ENCODE data around the gene SYNPO2.

The SYNPO2 gene

DNA sequence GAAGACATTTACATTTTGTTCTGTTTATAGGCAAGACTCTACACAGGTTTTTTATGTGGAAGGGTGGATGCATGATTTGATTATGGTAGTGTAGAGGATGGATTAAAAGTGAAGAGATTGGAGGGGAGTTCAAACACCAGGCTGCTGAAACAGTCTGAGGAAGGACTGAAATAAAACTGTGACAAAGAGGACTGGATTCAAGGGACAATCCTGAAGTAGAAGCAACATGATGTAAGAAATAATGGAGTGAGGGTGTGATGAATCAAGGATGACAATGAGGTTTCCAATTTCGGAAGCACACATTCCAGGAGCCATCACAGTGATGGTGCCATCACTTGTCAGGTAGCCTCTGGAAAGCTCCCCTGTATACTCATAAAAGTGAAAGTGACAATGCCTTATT lies 103.5 kb downstream of the SYNPO2 start:
- no peak for TF ChIP-seq EZH2 (IDR thresholded peaks at IDR 0.05; ENCODE audit: borderline replicate concordance, low read depth, low read length, severe bottlenecking)
- TF ChIP-seq CTCF (IDR thresholded peaks at IDR 0.05; ENCODE audit: borderline replicate concordance, extremely low read depth, low read length, poor library complexity, severe bottlenecking): no peak
- H3K4me3 ChIP-seq (ENCODE audit: low read depth in 1 of 2, low read length in 2 of 2): no peak overlapping the region
- no peaks in the 10 kb centered on the region for H3K9me3 ChIP-seq (ENCODE audit: insufficient read depth, low read length, severe bottlenecking)
- H3K9ac ChIP-seq (ENCODE audit: low read depth, low read length): no peak overlapping the region
- no peaks in the 10 kb centered on the region for H3K27me3 ChIP-seq (ENCODE audit: insufficient read depth, low read length, poor library complexity)
- H3K4me1 ChIP-seq (ENCODE audit: insufficient read depth, low read length): no peaks in the 10 kb centered on the region
- ATAC-seq (ENCODE audit: insufficient read depth, low read depth) (no peak), DNase-seq (no peak)
- no peaks in the 10 kb centered on the region for H4K20me1 ChIP-seq (ENCODE audit: insufficient read depth, low read length)
- H3K36me3 ChIP-seq (ENCODE audit: insufficient read depth, low read length): no peaks in the 10 kb centered on the region
- H3K79me2 ChIP-seq (ENCODE audit: insufficient read depth, low read length): no peaks in the 10 kb centered on the region
- H3K4me2 ChIP-seq (ENCODE audit: insufficient read depth, low read length): no peak overlapping the region
- no peak overlapping the region for H3K27ac ChIP-seq (ENCODE audit: low read length)
- no peak overlapping the region for H2AFZ ChIP-seq (ENCODE audit: low read depth, low read length)

- ATAC-seq (ENCODE audit: insufficient read depth, low read depth) (no peak), DNase-seq (no peak)
- TF ChIP-seq CTCF (IDR thresholded peaks at IDR 0.05; ENCODE audit: borderline replicate concordance, extremely low read depth, low read length, poor library complexity, severe bottlenecking) (no peak), EZH2 (IDR thresholded peaks at IDR 0.05; ENCODE audit: borderline replicate concordance, low read depth, low read length, severe bottlenecking) (no peak)
- Histone ChIP-seq H3K4me2 (ENCODE audit: insufficient read depth, low read length) (no peak overlapping the region), H3K79me2 (ENCODE audit: insufficient read depth, low read length) (no peaks in the 10 kb centered on the region), H3K9me3 (ENCODE audit: insufficient read depth, low read length, severe bottlenecking) (no peaks in the 10 kb centered on the region), H3K27me3 (ENCODE audit: insufficient read depth, low read length, poor library complexity) (no peaks in the 10 kb centered on the region), H3K9ac (ENCODE audit: low read depth, low read length) (no peak overlapping the region), H4K20me1 (ENCODE audit: insufficient read depth, low read length) (no peaks in the 10 kb centered on the region), H3K4me1 (ENCODE audit: insufficient read depth, low read length) (no peaks in the 10 kb centered on the region), H3K27ac (ENCODE audit: low read length) (no peak overlapping the region), H3K36me3 (ENCODE audit: insufficient read depth, low read length) (no peaks in the 10 kb centered on the region), H3K4me3 (ENCODE audit: low read depth in 1 of 2, low read length in 2 of 2) (no peak overlapping the region), H2AFZ (ENCODE audit: low read depth, low read length) (no peak overlapping the region)
These were observed 104.7 kb downstream of the SYNPO2 start for GRCh38 chr4:118993333-118993732.

GRCh38 chr4:118994030-118994429 lies 105.4 kb downstream of the SYNPO2 start:
- Histone ChIP-seq H3K4me1 (ENCODE audit: insufficient read depth, low read length) (no peaks in the 10 kb centered on the region), H3K79me2 (ENCODE audit: insufficient read depth, low read length) (no peaks in the 10 kb centered on the region), H3K4me2 (ENCODE audit: insufficient read depth, low read length) (no peak overlapping the region), H3K4me3 (ENCODE audit: low read depth in 1 of 2, low read length in 2 of 2) (no peak overlapping the region), H3K27me3 (ENCODE audit: insufficient read depth, low read length, poor library complexity) (no peaks in the 10 kb centered on the region), H3K9me3 (ENCODE audit: insufficient read depth, low read length, severe bottlenecking) (no peaks in the 10 kb centered on the region), H3K27ac (ENCODE audit: low read length) (no peak overlapping the region), H3K36me3 (ENCODE audit: insufficient read depth, low read length) (no peaks in the 10 kb centered on the region), H3K9ac (ENCODE audit: low read depth, low read length) (no peak overlapping the region), H2AFZ (ENCODE audit: low read depth, low read length) (no peak overlapping the region), H4K20me1 (ENCODE audit: insufficient read depth, low read length) (no peaks in the 10 kb centered on the region)
- no peak for DNase-seq
- no peak for TF ChIP-seq EZH2 (IDR thresholded peaks at IDR 0.05; ENCODE audit: borderline replicate concordance, low read depth, low read length, severe bottlenecking)
- TF ChIP-seq CTCF (IDR thresholded peaks at IDR 0.05; ENCODE audit: borderline replicate concordance, extremely low read depth, low read length, poor library complexity, severe bottlenecking): no peak
- no peak for ATAC-seq (ENCODE audit: insufficient read depth, low read depth)

Data from DND-41 (cell line).